Measurements from ENCODE around the gene DAZAP1. TPM values are rescaled to one million over a fixed set of nuclear protein-coding genes. Genes with fewer than 3 reads are reported as not detected.

DAZAP1 gene
- total RNA-seq, 1 experiment from 2014 or later, result 360 TPM

GRCh38 chr19:1369214-1369805 lies 38.1 kb upstream of the DAZAP1 start:
- no peak for DNase-seq (ENCODE audit: low spot score)
- Mint-ChIP-seq H3K4me3 (no peak overlapping the region), H3K4me1 (no peaks in the 10 kb centered on the region), H3K27ac (no peak overlapping the region), H3K27me3 (ENCODE audit: low read depth) (no peaks in the 10 kb centered on the region), H3K36me3 (peaks cover 39% of the 10 kb centered on the region), H3K9me3 (no peaks in the 10 kb centered on the region)
- ChIA-PET POLR2A (no interaction called here), CTCF (no interaction called here)
- TF ChIP-seq GRHL2 (CRISPR knock-in tag; IDR thresholded peaks at IDR 0.05; ENCODE audit: insufficient replicate concordance, severe bottlenecking) (no peak), FOXJ3 (CRISPR knock-in tag; IDR thresholded peaks at IDR 0.05; ENCODE audit: borderline replicate concordance) (no peak), ZNF416 (CRISPR knock-in tag; IDR thresholded peaks at IDR 0.05) (no peak), GTF2I (CRISPR knock-in tag; conservative IDR thresholded peaks at IDR 0.05) (no peak), OVOL2 (CRISPR knock-in tag; IDR thresholded peaks at IDR 0.05; ENCODE audit: borderline replicate concordance) (no peak), SMAD3 (CRISPR knock-in tag; IDR thresholded peaks at IDR 0.05; ENCODE audit: borderline replicate concordance) (no peak), ELF4 (CRISPR knock-in tag; IDR thresholded peaks at IDR 0.05; ENCODE audit: low read depth) (no peak), ZSCAN18 (CRISPR knock-in tag; IDR thresholded peaks at IDR 0.05) (no peak), USF1 (CRISPR knock-in tag; IDR thresholded peaks at IDR 0.05) (no peak), NFE2L1 (CRISPR knock-in tag; IDR thresholded peaks at IDR 0.05) (no peak), MAX (CRISPR knock-in tag; IDR thresholded peaks at IDR 0.05) (no peak), MLX (CRISPR knock-in tag; IDR thresholded peaks at IDR 0.05) (no peak), ZNF396 (CRISPR knock-in tag; IDR thresholded peaks at IDR 0.05; ENCODE audit: borderline replicate concordance) (no peak), AR (CRISPR knock-in tag; IDR thresholded peaks at IDR 0.05) (no peak), ZBTB43 (CRISPR knock-in tag; IDR thresholded peaks at IDR 0.05) (no peak)
- no peak for ATAC-seq

GRCh38 chr19:1370579-1371361 lies 36.6 kb upstream of the DAZAP1 start:
- no peak for ATAC-seq
- no peaks in the 10 kb centered on the region for H3K4me1 Mint-ChIP-seq
- DNase-seq (ENCODE audit: low spot score), result no peak
- H3K27me3 Mint-ChIP-seq (ENCODE audit: low read depth), result no peaks in the 10 kb centered on the region
- POLR2A ChIA-PET, result no interaction called here
- H3K36me3 Mint-ChIP-seq, result peaks cover 33% of the 10 kb centered on the region
- no peak overlapping the region for H3K27ac Mint-ChIP-seq
- CTCF ChIA-PET, result interaction anchor here (2.1 to 2.8 kb wide), 2 partner anchors 55 to 91 kb away, joined by 10 to 11 read pairs; no protein-coding TSS in a partner anchor
- no peak overlapping the region for H3K4me3 Mint-ChIP-seq
- no peaks in the 10 kb centered on the region for H3K9me3 Mint-ChIP-seq
- TF ChIP-seq ZNF281 (CRISPR knock-in tag; IDR thresholded peaks at IDR 0.05) (no peak), ZNF232 (CRISPR knock-in tag; IDR thresholded peaks at IDR 0.05) (no peak), AR (CRISPR knock-in tag; IDR thresholded peaks at IDR 0.05) (no peak)
